Measurements from ENCODE around the gene ARHGAP15. TPM values are rescaled to one million over a fixed set of nuclear protein-coding genes. Genes with fewer than 3 reads are reported as not detected.

Gene ARHGAP15
- total RNA-seq, 2 donors from 2014 or later: 0.41 to 4.3 TPM

DNA sequence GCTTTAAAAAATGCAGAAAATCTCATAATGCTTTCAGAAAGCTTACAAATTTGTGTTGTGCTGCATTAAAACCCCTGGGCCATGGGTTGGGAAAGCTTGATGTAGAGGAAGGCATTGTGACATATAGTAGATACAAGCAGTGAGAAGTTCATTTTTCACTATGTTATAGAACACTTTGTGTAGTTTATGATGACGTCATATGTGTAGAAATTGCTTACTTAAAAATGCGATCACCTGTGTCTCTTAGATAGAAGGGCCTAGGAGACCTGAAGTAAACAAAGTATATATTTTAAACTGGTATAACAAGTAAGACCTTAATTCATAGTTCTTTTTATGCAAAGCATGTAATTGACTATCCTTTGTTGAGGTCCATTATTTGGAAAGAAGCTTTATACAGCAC lies 393.5 kb downstream of the ARHGAP15 start:
- Histone ChIP-seq H3K36me3 (no peaks in the 10 kb centered on the region), H3K4me3 (no peak overlapping the region), H3K27ac (no peak overlapping the region), H3K27me3 (replicated peaks; ENCODE audit: insufficient read depth) (no peaks in the 10 kb centered on the region), H3K9me3 (no peaks in the 10 kb centered on the region), H3K4me1 (replicated peaks) (no peaks in the 10 kb centered on the region)
- 97% methylated on average over 2 of the region's 2 CpGs for WGBS
- intact Hi-C loops (cut with DNase I): no loop called here
- no peak for DNase-seq (ENCODE audit: low spot score)
- TF ChIP-seq POLR2AphosphoS5 (IDR thresholded peaks at IDR 0.05) (no peak), POLR2A (IDR thresholded peaks at IDR 0.05) (no peak)
- TF ChIP-seq, protein P1, sequence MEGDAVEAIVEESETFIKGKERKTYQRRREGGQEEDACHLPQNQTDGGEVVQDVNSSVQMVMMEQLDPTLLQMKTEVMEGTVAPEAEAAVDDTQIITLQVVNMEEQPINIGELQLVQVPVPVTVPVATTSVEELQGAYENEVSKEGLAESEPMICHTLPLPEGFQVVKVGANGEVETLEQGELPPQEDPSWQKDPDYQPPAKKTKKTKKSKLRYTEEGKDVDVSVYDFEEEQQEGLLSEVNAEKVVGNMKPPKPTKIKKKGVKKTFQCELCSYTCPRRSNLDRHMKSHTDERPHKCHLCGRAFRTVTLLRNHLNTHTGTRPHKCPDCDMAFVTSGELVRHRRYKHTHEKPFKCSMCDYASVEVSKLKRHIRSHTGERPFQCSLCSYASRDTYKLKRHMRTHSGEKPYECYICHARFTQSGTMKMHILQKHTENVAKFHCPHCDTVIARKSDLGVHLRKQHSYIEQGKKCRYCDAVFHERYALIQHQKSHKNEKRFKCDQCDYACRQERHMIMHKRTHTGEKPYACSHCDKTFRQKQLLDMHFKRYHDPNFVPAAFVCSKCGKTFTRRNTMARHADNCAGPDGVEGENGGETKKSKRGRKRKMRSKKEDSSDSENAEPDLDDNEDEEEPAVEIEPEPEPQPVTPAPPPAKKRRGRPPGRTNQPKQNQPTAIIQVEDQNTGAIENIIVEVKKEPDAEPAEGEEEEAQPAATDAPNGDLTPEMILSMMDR (IDR thresholded peaks at IDR 0.05): no peak

GRCh38 chr2:143524119-143524553 lies 394.9 kb downstream of the ARHGAP15 start:
- WGBS: 12% methylated on average over 2 of the region's 2 CpGs
- intact Hi-C loops (cut with DNase I): no loop called here
- no peak for TF ChIP-seq POLR2AphosphoS5 (IDR thresholded peaks at IDR 0.05)
- TF ChIP-seq, protein P1 (IDR thresholded peaks at IDR 0.05): no peak
- no peak for TF ChIP-seq POLR2A (IDR thresholded peaks at IDR 0.05)

GRCh38 chr2:143524559-143525401 lies 395.6 kb downstream of the ARHGAP15 start:
- Histone ChIP-seq H3K27me3 (replicated peaks; ENCODE audit: insufficient read depth) (no peaks in the 10 kb centered on the region), H3K9me3 (no peaks in the 10 kb centered on the region), H3K27ac (no peak overlapping the region), H3K4me3 (no peak overlapping the region), H3K4me1 (replicated peaks) (no peaks in the 10 kb centered on the region), H3K36me3 (no peaks in the 10 kb centered on the region)
- DNase-seq (ENCODE audit: low spot score): no peak
- 47% methylated on average over 6 of the region's 6 CpGs for WGBS
- intact Hi-C loops (cut with DNase I): no loop called here
- TF ChIP-seq, protein P1 (IDR thresholded peaks at IDR 0.05): no peak
- no peak for TF ChIP-seq POLR2A (IDR thresholded peaks at IDR 0.05)
- no peak for TF ChIP-seq POLR2AphosphoS5 (IDR thresholded peaks at IDR 0.05)

More at GRCh38 chr2:143524119-143524553, 394.9 kb downstream of the ARHGAP15 start:
- Histone ChIP-seq H3K27me3 (replicated peaks; ENCODE audit: insufficient read depth) (no peaks in the 10 kb centered on the region), H3K4me3 (no peak overlapping the region), H3K9me3 (no peaks in the 10 kb centered on the region), H3K4me1 (replicated peaks) (no peaks in the 10 kb centered on the region), H3K27ac (no peak overlapping the region), H3K36me3 (no peaks in the 10 kb centered on the region)
- no peak for DNase-seq (ENCODE audit: low spot score)

DNA sequence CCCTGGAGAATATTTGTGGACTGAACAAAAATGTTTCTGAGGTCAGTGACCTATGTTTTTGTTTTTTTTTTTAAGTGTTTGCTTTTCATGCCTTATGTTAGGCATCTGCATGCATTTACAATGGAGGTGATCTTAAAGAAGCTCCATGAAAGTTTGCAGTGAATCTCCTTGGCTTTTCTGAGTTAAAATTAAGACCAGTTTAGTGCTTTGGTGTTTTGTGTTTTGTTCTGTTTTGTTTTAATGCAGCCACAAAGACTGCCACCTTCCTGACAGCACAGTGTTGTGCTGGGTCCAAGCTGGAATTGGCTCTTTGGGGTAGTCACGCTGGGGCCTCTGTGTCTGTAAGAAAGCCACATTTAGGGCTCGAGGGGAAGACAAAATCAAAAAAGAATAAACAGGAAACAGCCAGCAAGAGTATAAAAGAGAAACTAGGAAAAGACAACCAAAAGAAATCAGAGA lies 396.2 kb downstream of the ARHGAP15 start:
- intact Hi-C loops (cut with DNase I): no loop called here
- WGBS: 30% methylated on average over 2 of the region's 2 CpGs
- TF ChIP-seq POLR2AphosphoS5 (IDR thresholded peaks at IDR 0.05) (no peak), POLR2A (IDR thresholded peaks at IDR 0.05) (no peak)
- TF ChIP-seq, protein P1 (IDR thresholded peaks at IDR 0.05): no peak
- H3K27me3 ChIP-seq (replicated peaks; ENCODE audit: insufficient read depth): no peaks in the 10 kb centered on the region
- no peaks in the 10 kb centered on the region for H3K4me1 ChIP-seq (replicated peaks)
- H3K9me3 ChIP-seq: no peaks in the 10 kb centered on the region
- no peak overlapping the region for H3K4me3 ChIP-seq
- no peak overlapping the region for H3K27ac ChIP-seq
- no peaks in the 10 kb centered on the region for H3K36me3 ChIP-seq
- no peak for DNase-seq (ENCODE audit: low spot score)

GRCh38 chr2:143526498-143526897 lies 397.3 kb downstream of the ARHGAP15 start:
- Histone ChIP-seq H3K27me3 (replicated peaks; ENCODE audit: insufficient read depth) (no peaks in the 10 kb centered on the region), H3K36me3 (no peaks in the 10 kb centered on the region), H3K4me1 (replicated peaks) (no peaks in the 10 kb centered on the region), H3K9me3 (no peaks in the 10 kb centered on the region), H3K27ac (no peak overlapping the region), H3K4me3 (no peak overlapping the region)
- no peak for DNase-seq (ENCODE audit: low spot score)
- intact Hi-C loops (cut with DNase I): no loop called here
- TF ChIP-seq POLR2AphosphoS5 (IDR thresholded peaks at IDR 0.05): no peak
- TF ChIP-seq, protein P1 (IDR thresholded peaks at IDR 0.05): no peak
- TF ChIP-seq POLR2A (IDR thresholded peaks at IDR 0.05): no peak
